ENCODE measurements around the gene MS4A10. TPM values are rescaled to one million over a fixed set of nuclear protein-coding genes. Genes with fewer than 3 reads are reported as not detected.

Gene MS4A10
- total RNA-seq, 2 experiments from 2014 or later = not detected

DNA sequence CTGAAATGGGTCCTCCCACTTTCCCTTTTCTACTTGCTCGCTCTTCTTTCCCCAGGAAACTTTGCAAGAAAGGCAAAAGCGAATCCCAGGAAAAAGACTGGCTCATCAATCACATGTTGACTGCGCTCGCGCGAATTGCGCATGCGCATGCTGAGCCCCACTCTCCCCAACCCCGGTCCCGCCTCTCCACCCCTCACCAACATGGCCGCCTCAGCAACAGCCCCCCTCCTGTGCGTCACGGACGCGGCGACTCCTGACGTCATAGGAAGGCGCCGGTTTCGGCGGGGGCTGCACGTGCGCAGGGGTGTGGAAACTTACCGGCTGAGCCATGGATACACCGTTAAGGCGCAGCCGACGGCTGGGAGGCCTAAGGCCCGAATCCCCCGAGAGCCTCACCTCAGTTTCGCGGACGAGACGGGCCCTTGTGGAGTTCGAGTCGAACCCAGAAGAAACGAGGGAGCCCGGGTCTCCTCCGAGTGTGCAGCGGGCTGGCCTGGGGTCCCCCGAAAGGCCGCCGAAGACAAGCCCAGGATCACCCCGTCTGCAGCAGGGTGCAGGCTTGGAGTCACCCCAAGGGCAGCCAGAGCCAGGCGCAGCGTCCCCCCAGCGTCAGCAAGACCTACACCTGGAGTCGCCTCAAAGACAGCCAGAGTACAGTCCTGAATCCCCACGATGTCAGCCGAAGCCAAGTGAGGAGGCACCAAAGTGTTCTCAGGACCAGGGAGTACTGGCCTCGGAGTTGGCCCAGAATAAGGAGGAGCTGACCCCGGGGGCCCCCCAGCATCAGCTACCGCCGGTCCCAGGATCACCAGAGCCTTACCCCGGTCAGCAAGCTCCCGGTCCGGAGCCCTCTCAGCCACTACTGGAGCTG, 56.9 kb downstream of the MS4A10 start, which contains the start of gene CCDC86:
TSS of gene CCDC86 (plus strand) at position 317 of the 871 bp plus-strand sequence. CDS start at position 329, 12 bp downstream.
- ChIA-PET CTCF (interaction anchor here (1.6 to 5.2 kb wide), 4 partner anchors 11 to 58 kb away, joined by 8 to 51 read pairs (median 16); no protein-coding TSS in a partner anchor), POLR2A (interaction anchor here (0.6 to 3.5 kb wide), 4 partner anchors 9 to 551 kb away, joined by 3 to 23 read pairs (median 4); no protein-coding TSS in a partner anchor)
- peak within 1 kb of the TSS; percentile 75 for H3K4me3 Mint-ChIP-seq
- H3K9me3 Mint-ChIP-seq = no peaks in the 10 kb centered on the region
- TF ChIP-seq, protein P1, sequence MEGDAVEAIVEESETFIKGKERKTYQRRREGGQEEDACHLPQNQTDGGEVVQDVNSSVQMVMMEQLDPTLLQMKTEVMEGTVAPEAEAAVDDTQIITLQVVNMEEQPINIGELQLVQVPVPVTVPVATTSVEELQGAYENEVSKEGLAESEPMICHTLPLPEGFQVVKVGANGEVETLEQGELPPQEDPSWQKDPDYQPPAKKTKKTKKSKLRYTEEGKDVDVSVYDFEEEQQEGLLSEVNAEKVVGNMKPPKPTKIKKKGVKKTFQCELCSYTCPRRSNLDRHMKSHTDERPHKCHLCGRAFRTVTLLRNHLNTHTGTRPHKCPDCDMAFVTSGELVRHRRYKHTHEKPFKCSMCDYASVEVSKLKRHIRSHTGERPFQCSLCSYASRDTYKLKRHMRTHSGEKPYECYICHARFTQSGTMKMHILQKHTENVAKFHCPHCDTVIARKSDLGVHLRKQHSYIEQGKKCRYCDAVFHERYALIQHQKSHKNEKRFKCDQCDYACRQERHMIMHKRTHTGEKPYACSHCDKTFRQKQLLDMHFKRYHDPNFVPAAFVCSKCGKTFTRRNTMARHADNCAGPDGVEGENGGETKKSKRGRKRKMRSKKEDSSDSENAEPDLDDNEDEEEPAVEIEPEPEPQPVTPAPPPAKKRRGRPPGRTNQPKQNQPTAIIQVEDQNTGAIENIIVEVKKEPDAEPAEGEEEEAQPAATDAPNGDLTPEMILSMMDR (IDR thresholded peaks at IDR 0.05) = no peak
- intact Hi-C loops (cut with micrococcal nuclease) = no loop called here
- peak within 1 kb of the TSS; percentile 94 for H3K27ac Mint-ChIP-seq
- DNase-seq (peak; percentile 96), ATAC-seq (peak; percentile 98)
- peaks cover 31% of the 10 kb centered on the region for H3K36me3 Mint-ChIP-seq (ENCODE audit: low read depth)
- no peaks in the 10 kb centered on the region for H3K27me3 Mint-ChIP-seq
- H3K4me1 Mint-ChIP-seq (ENCODE audit: low read depth) = peaks cover 38% of the 10 kb centered on the region

GRCh38 chr11:60842668-60843600, 57.8 kb downstream of the MS4A10 start:
- ChIA-PET CTCF (interaction anchor here (2.7 to 5.2 kb wide), 3 partner anchors 12 to 57 kb away, joined by 14 to 51 read pairs (median 18); no protein-coding TSS in a partner anchor), POLR2A (interaction anchor here (0.6 to 3.5 kb wide), 6 partner anchors 8 to 550 kb away, joined by 3 to 23 read pairs (median 4); partner anchors contain the start of gene TMEM109)
- Mint-ChIP-seq H3K27ac (peak overlapping the region; percentile 94), H3K9me3 (no peaks in the 10 kb centered on the region), H3K4me3 (peak overlapping the region; percentile 75), H3K27me3 (no peaks in the 10 kb centered on the region), H3K4me1 (ENCODE audit: low read depth) (peaks cover 36% of the 10 kb centered on the region), H3K36me3 (ENCODE audit: low read depth) (peaks cover 38% of the 10 kb centered on the region)
- peak; percentile 19 for DNase-seq
- intact Hi-C loops (cut with micrococcal nuclease) = no loop called here
- ATAC-seq = no peak
- TF ChIP-seq, protein P1 (IDR thresholded peaks at IDR 0.05) = no peak

- H3K4me1 Mint-ChIP-seq (ENCODE audit: low read depth) = peaks cover 36% of the 10 kb centered on the region
- no peaks in the 10 kb centered on the region for H3K27me3 Mint-ChIP-seq
- TF ChIP-seq, protein P1 (IDR thresholded peaks at IDR 0.05) = no peak
- peaks cover 46% of the 10 kb centered on the region for H3K36me3 Mint-ChIP-seq (ENCODE audit: low read depth)
- ChIA-PET CTCF (interaction anchor here (2.7 to 5.2 kb wide), 3 partner anchors 13 to 55 kb away, joined by 14 to 51 read pairs (median 18); no protein-coding TSS in a partner anchor), POLR2A (interaction anchor here (0.6 to 3.5 kb wide), 5 partner anchors 27 to 527 kb away, joined by 3 to 23 read pairs (median 3); partner anchors contain the start of genes PRPF19 and TMEM109)
- peak overlapping the region; percentile 75 for H3K4me3 Mint-ChIP-seq
- H3K9me3 Mint-ChIP-seq = no peaks in the 10 kb centered on the region
- DNase-seq = no peak
- peak overlapping the region; percentile 55 for H3K27ac Mint-ChIP-seq
- no peak for ATAC-seq
- intact Hi-C loops (cut with micrococcal nuclease) = no loop called here
Observed at GRCh38 chr11:60844045-60844869, 59.1 kb downstream of the MS4A10 start.

- intact Hi-C loops (cut with micrococcal nuclease) = no loop called here
- TF ChIP-seq, protein P1 (IDR thresholded peaks at IDR 0.05) = no peak
- Mint-ChIP-seq H3K4me3 (peak overlapping the region; percentile 75), H3K27ac (peak overlapping the region; percentile 55), H3K36me3 (ENCODE audit: low read depth) (peaks cover 46% of the 10 kb centered on the region), H3K27me3 (no peaks in the 10 kb centered on the region), H3K9me3 (no peaks in the 10 kb centered on the region), H3K4me1 (ENCODE audit: low read depth) (peaks cover 36% of the 10 kb centered on the region)
- CTCF ChIA-PET = interaction anchor here (2.7 to 4.5 kb wide), 2 partner anchors 43 to 55 kb away, joined by 14 to 18 read pairs; no protein-coding TSS in a partner anchor
- DNase-seq = no peak
- POLR2A ChIA-PET = interaction anchor here (0.6 to 1.0 kb wide), 3 partner anchors 53 to 526 kb away, joined by 3 read pairs; partner anchors contain the start of gene PRPF19
- ATAC-seq = no peak
Observed at GRCh38 chr11:60844870-60845221, 59.7 kb downstream of the MS4A10 start.

Measured in activated CD8-positive, alpha-beta T cell treated with anti-CD3 and anti-CD28 coated beads for 36 hours (primary cell).